NK-92 treated with Interleukin-12 subunit alpha and Interleukin-12 subunit beta, amount 100 ng/mL, for 24 hours (cell line): ENCODE measurements around the gene SLC22A25.
"Not testable (repeated sequence)": the region's sequence is repeated elsewhere in the genome, so short reads cannot be mapped to it uniquely, and the experiment has no call there.

ENCODE experiments used
- DNase-seq: peaks from one replicate; lab custom pipeline; 2025; lab: John Stamatoyannopoulos, UW

Gene SLC22A25

GRCh38 chr11:63235471-63236461 is 7.6 kb downstream of the SLC22A25 start:
- not testable (repeated sequence) for DNase-seq

- DNase-seq = no peak
These were observed 13.6 kb downstream of the SLC22A25 start for GRCh38 chr11:63229815-63230214.

- DNase-seq = no peak
These were observed 15.8 kb downstream of the SLC22A25 start for GRCh38 chr11:63227521-63228107.

GRCh38 chr11:63226488-63227114 is 16.8 kb downstream of the SLC22A25 start:
- no peak for DNase-seq

- no peak for DNase-seq
These were observed 29.3 kb downstream of the SLC22A25 start for GRCh38 chr11:63214093-63214492.

- no peak for DNase-seq
These were observed 30.7 kb downstream of the SLC22A25 start for GRCh38 chr11:63212742-63213141.

GRCh38 chr11:63210111-63210510 is 33.3 kb downstream of the SLC22A25 start:
- no peak for DNase-seq
